Karpas-422 (cell line): Measurements from ENCODE around the gene OCA2. TPM values are rescaled to one million over a fixed set of nuclear protein-coding genes. Genes with fewer than 3 reads are reported as not detected.

ENCODE experiments used
- DNase-seq: peaks from one replicate; pipeline ENCODE4 v3.0.0-alpha.2; 2015
- H2AFZ ChIP-seq: fragments of 200-600 bp; sonication (generic); 2 replicates; pipeline ENCODE4 v1.6.1; 2014; ENCODE audit warnings: antibody characterized with exemption, low read length, mixed read lengths
- H3K27ac ChIP-seq: fragments of 200-600 bp; sonication (generic); 2 replicates; pipeline ENCODE4 v1.5.1; 2014; ENCODE audit warnings: mild to moderate bottlenecking, low read length, moderate library complexity
- H3K27me3 ChIP-seq: fragments of 200-600 bp; sonication (generic); 2 replicates; pipeline ENCODE4 v1.6.1; 2014; ENCODE audit warnings: low read length, mixed read lengths
- H3K36me3 ChIP-seq: fragments of 200-600 bp; sonication (generic); 2 replicates; pipeline ENCODE4 v1.6.1; 2014; ENCODE audit warnings: low read length, mixed read lengths; ENCODE audit not compliant: insufficient read depth
- H3K4me1 ChIP-seq: fragments of 200-600 bp; sonication (generic); 2 replicates; pipeline ENCODE4 v1.6.1; 2014; ENCODE audit warnings: mild to moderate bottlenecking, low read length, mixed read lengths
- H3K4me2 ChIP-seq: fragments of 200-600 bp; sonication (generic); 2 replicates; pipeline ENCODE4 v1.6.1; 2014; ENCODE audit warnings: low read length, low read depth, mild to moderate bottlenecking; ENCODE audit not compliant: poor library complexity, severe bottlenecking
- H3K4me3 ChIP-seq: fragments of 200-600 bp; sonication (generic); 2 replicates; pipeline ENCODE4 v1.5.1; 2014; ENCODE audit warnings: mild to moderate bottlenecking, antibody characterized with exemption, low read length, mixed read lengths
- H3K79me2 ChIP-seq: fragments of 200-600 bp; sonication (generic); 2 replicates; pipeline ENCODE4 v1.6.1; 2014; ENCODE audit warnings: mild to moderate bottlenecking, low read length, mixed read lengths
- H3K9ac ChIP-seq: fragments of 200-600 bp; sonication (generic); 2 replicates; pipeline ENCODE4 v1.6.0; 2014; ENCODE audit warnings: low read length
- H3K9me2 ChIP-seq: fragments of 200-600 bp; sonication (generic), shearing (Covaris generic); replicated peaks from 2 replicates; pipeline ENCODE4 v1.6.0; 2014; ENCODE audit warnings: mild to moderate bottlenecking, low read length, moderate library complexity; ENCODE audit not compliant: insufficient read depth
- H3K9me3 ChIP-seq: fragments of 300-700, 200-600 bp; sonication (generic); 2 replicates; pipeline ENCODE4 v1.6.1; 2014; ENCODE audit warnings: low read length, mixed read lengths
- H4K20me1 ChIP-seq: fragments of 200-600 bp; sonication (generic); 2 replicates; pipeline ENCODE4 v1.6.1; 2014; ENCODE audit warnings: mild to moderate bottlenecking, antibody characterized with exemption, low read length, low read depth; ENCODE audit not compliant: insufficient read depth
- total RNA-seq: library from RNA; depleted of rRNA; stranded (reverse); fragments of >200 nt; shearing (Covaris generic); gene quantifications from 2 replicates; pipeline ENCODE4 v1.2.3, GENCODE V29; 2014; ENCODE audit warnings: low replicate concordance

Gene OCA2
- total RNA-seq, 1 experiment from 2014 or later = not detected

DNA sequence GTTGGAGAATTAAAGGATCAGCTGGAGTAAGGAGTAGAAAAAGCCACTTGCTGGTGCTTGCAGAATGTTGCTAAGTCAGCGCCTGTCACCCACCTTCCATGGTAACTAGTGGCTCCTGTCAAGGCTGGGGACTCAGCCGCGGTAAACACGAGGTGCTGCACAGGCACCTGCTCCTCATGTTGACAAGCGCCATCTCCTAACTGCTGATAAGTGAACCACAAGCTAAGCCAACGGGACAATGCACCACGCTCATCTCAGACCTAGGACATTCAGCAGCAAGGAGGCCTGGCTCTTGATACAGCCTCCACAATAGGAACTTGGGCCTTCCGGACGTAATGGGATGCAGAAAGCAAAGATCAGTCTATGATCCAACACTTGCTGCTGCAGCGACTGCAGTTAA, 264.4 kb downstream of the OCA2 start:
- Histone ChIP-seq H3K4me3 (no peak overlapping the region), H3K9me3 (peaks cover 16% of the 10 kb centered on the region), H3K9ac (no peak overlapping the region), H3K36me3 (no peaks in the 10 kb centered on the region), H3K9me2 (no peaks in the 10 kb centered on the region), H3K4me1 (no peaks in the 10 kb centered on the region), H2AFZ (no peak overlapping the region), H3K79me2 (no peaks in the 10 kb centered on the region), H3K4me2 (no peak overlapping the region), H3K27me3 (no peaks in the 10 kb centered on the region), H4K20me1 (no peaks in the 10 kb centered on the region), H3K27ac (no peak overlapping the region)
- DNase-seq = no peak

DNA sequence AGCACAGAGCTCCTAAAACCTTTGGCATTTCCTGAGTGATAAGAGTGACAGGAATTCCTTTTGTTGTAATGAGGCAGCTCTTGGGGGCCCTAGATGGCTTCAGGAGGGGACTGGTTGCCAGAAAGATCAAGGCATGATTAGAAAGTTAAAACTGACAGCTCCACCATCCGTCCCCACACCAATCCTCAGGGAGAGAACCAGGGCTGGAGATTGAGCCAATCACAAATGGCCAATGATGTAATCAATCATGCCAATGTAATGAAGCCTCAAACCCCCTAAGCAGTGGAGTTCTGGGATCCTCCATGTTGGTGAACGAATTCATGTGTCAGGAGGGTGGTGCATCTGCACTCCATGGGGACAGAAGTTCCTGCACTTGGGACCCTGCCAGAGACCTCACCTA, 265.1 kb downstream of the OCA2 start:
- Histone ChIP-seq H3K9me2 (no peaks in the 10 kb centered on the region), H3K4me1 (no peaks in the 10 kb centered on the region), H3K4me2 (no peak overlapping the region), H3K79me2 (no peaks in the 10 kb centered on the region), H3K27ac (no peak overlapping the region), H3K36me3 (no peaks in the 10 kb centered on the region), H4K20me1 (no peaks in the 10 kb centered on the region), H2AFZ (no peak overlapping the region), H3K4me3 (no peak overlapping the region), H3K9ac (no peak overlapping the region), H3K9me3 (peaks cover 15% of the 10 kb centered on the region), H3K27me3 (no peaks in the 10 kb centered on the region)
- no peak for DNase-seq

DNA sequence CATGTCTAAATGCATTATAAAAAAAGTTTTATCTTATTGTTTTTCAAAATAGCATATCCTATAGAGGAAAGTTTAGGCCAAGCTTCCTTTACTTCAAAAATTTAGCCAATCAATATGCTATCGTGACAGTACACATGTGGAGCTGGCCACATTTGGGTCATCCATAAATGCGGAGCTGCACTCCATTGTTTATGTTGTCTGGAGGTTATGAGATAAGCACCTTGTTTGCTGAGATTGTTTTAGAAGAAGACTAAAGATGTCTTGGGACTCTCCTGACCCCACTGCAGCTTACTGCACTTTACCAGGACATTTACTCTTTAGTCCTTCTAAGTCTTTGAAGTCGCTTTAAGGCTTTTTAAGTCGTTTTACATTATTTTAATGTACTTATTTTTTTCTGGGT, 265.9 kb downstream of the OCA2 start:
- H3K4me2 ChIP-seq = no peak overlapping the region
- H4K20me1 ChIP-seq = no peaks in the 10 kb centered on the region
- DNase-seq = no peak

DNA sequence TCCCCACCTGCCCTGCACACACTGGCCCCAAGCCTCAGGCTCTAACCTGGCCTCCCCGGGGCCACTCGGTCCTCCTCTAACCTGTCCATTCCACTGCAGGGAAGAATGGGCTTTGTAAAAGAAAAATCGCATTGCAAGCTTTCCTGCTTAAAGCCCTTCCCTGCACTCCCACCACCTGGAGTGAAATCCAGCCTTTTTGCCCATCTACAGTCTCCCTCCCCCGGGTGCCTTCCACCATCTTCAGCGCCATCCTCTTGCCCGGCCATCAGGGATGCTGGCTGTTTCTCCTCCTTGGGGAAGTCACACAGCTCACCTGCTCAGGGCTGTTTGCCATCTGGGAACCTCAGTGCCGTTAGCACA, 266.9 kb downstream of the OCA2 start:
- Histone ChIP-seq H3K4me1 (no peaks in the 10 kb centered on the region), H3K4me2 (no peak overlapping the region), H3K27me3 (no peaks in the 10 kb centered on the region), H3K9me2 (no peaks in the 10 kb centered on the region), H3K4me3 (no peak overlapping the region), H2AFZ (no peak overlapping the region), H3K79me2 (no peaks in the 10 kb centered on the region), H3K27ac (no peak overlapping the region), H3K9me3 (peaks cover 10% of the 10 kb centered on the region), H4K20me1 (no peaks in the 10 kb centered on the region), H3K36me3 (no peaks in the 10 kb centered on the region), H3K9ac (no peak overlapping the region)
- DNase-seq = no peak

More for the DNA sequence above, 265.9 kb downstream of the OCA2 start:
- no peaks in the 10 kb centered on the region for H3K27me3 ChIP-seq
- no peaks in the 10 kb centered on the region for H3K36me3 ChIP-seq
- H3K9me2 ChIP-seq = no peaks in the 10 kb centered on the region
- no peak overlapping the region for H3K4me3 ChIP-seq
- no peak overlapping the region for H3K9ac ChIP-seq
- H3K4me1 ChIP-seq = no peaks in the 10 kb centered on the region
- H2AFZ ChIP-seq = no peak overlapping the region
- no peak overlapping the region for H3K27ac ChIP-seq
- no peaks in the 10 kb centered on the region for H3K79me2 ChIP-seq
- peaks cover 10% of the 10 kb centered on the region for H3K9me3 ChIP-seq

DNA sequence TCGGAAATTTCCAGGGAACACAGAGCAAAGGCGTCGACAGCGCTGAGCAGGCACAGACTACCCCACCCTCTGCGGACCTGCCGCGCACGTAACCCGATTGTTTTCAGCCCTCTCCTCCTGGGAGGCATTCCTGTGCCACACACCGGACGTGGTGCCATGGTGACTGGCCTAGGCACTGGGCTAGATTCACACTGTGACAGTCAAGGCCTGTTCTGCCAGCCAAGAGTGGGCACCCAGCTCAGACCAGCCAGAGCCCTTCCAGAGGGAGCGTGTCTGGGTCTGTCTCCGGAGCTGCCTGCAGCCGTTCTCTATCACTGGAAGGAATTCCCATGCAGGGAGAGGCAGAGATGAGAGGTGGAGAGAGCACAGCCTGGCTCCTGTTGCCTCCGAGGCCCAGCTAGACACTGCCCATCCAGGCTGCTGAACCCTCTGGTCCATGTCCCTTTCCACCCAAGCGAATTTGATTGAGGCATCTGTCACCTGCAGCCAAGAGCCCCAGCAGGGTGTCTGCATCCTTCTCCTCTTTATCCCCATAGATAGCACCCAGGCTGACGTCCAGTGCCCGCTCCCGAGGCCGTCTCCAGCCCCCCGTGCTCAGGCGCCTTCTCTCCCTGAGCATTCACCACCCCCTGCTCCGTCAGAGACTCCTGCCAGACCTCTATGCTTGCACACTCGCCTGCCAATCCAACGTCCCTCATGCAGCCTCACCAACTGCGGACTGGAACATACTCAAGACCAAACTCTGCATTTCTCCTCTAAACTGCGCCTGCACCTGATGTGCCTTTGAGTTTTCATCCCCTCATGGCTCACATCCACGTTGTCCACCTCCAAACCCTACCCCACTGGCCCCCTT, 267.5 kb downstream of the OCA2 start:
- Histone ChIP-seq H3K79me2 (no peaks in the 10 kb centered on the region), H3K9me2 (no peaks in the 10 kb centered on the region), H3K27ac (no peak overlapping the region), H3K4me2 (no peak overlapping the region), H2AFZ (no peak overlapping the region), H3K9me3 (peaks cover 10% of the 10 kb centered on the region), H3K4me3 (no peak overlapping the region), H4K20me1 (no peaks in the 10 kb centered on the region), H3K27me3 (no peaks in the 10 kb centered on the region), H3K4me1 (no peaks in the 10 kb centered on the region), H3K9ac (no peak overlapping the region), H3K36me3 (no peaks in the 10 kb centered on the region)
- no peak for DNase-seq

DNA sequence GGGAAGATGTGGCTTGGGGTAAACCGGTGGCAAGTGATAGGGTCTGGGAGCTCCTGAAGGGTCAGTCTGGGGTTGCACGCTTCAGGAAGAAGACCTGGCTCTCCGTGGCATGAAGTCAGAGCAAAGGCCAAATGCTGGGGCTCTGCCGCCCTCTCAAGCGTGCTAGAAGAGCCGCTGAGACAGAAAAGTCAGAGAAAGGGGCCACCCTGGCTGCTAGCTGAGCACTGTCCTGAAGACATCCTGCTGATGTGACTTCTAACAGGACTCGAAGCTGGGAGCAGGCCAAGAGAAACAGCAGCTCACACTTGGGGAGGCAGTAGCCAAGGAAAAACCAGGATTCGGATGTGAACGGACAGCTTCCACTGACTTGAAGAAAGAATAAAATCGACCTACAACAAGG, 270.4 kb downstream of the OCA2 start:
- Histone ChIP-seq H3K9me3 (peaks cover 3% of the 10 kb centered on the region), H3K4me1 (no peaks in the 10 kb centered on the region), H3K36me3 (no peaks in the 10 kb centered on the region), H3K27ac (no peak overlapping the region), H3K4me2 (no peak overlapping the region), H3K27me3 (no peaks in the 10 kb centered on the region), H3K9ac (no peak overlapping the region), H3K9me2 (no peaks in the 10 kb centered on the region), H3K79me2 (no peaks in the 10 kb centered on the region), H2AFZ (no peak overlapping the region), H4K20me1 (no peaks in the 10 kb centered on the region), H3K4me3 (no peak overlapping the region)
- no peak for DNase-seq

DNA sequence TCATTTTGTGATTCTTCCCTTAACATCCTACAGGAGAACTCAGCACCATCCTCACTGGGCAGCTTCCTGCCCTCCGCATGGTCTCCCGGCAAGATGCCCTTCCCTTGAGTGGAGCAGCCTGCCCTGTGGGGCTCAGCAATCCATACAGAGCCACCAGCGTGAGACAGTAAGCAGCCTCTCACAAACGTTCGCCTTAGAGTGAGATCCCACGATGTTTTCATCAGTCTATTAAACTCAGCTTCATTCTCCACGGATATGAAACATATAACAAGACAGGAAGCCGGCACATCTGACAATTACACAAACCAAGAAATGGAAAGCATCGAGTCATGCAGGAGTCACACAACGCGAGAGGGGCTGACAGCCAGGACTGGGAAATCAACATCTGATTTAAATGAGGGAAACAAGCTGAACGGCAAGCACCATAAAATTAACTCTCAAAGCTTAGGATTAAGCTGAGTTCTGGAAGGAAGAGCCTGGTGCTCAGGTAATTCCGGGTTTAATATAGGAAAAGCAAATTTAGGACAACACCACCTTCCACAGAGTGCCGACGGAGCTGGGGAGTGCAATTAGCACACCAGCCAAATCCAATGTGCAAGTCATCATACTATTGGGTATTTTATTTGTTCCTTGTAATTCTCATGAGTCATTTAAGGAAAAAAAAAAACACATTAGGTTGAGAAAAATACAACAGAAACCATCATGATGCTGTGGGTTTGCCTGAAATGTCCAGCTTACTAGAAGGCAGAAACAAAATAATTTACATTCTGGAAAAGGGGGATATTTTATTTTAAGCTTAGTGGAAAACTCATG, 272.0 kb downstream of the OCA2 start:
- Histone ChIP-seq H3K4me1 (no peaks in the 10 kb centered on the region), H2AFZ (no peak overlapping the region), H3K9ac (no peak overlapping the region), H3K36me3 (no peaks in the 10 kb centered on the region), H3K79me2 (no peaks in the 10 kb centered on the region), H4K20me1 (no peaks in the 10 kb centered on the region), H3K27ac (no peak overlapping the region), H3K4me2 (no peak overlapping the region), H3K27me3 (no peaks in the 10 kb centered on the region), H3K9me2 (no peaks in the 10 kb centered on the region), H3K4me3 (no peak overlapping the region), H3K9me3 (peaks cover 10% of the 10 kb centered on the region)
- DNase-seq = no peak

DNA sequence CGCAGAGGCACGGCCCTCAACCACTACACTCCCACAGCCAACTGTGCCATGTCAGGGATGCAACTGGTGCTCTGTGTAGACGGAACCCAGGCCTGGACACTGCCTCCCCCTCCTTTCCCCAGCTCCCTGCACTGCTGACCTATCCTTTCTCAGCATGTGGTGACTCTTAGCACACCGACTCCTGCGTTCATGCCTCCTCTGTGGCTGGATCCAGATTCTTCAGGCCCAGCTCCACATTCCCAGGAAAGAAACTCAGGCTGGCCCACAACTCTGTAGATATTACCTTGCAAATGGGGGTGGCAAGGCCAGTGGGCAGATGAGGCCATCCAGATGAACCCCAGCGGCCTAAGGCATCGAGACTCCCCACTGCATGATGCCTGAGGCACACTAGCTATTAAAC, 272.7 kb downstream of the OCA2 start:
- H3K4me2 ChIP-seq = no peak overlapping the region
- no peak for DNase-seq
- no peaks in the 10 kb centered on the region for H3K4me1 ChIP-seq
- no peaks in the 10 kb centered on the region for H3K9me2 ChIP-seq
- H3K36me3 ChIP-seq = no peaks in the 10 kb centered on the region
- no peak overlapping the region for H3K27ac ChIP-seq
- no peak overlapping the region for H3K4me3 ChIP-seq
- peaks cover 16% of the 10 kb centered on the region for H3K9me3 ChIP-seq
- no peaks in the 10 kb centered on the region for H3K27me3 ChIP-seq
- no peaks in the 10 kb centered on the region for H3K79me2 ChIP-seq
- H3K9ac ChIP-seq = no peak overlapping the region
- H2AFZ ChIP-seq = no peak overlapping the region
- H4K20me1 ChIP-seq = no peaks in the 10 kb centered on the region
